Hippocampal formation (tissue), 2 donors: ENCODE measurements around the gene URI1.
"Not testable (repeated sequence)": the region's sequence is repeated elsewhere in the genome, so short reads cannot be mapped to it uniquely, and the experiment has no call there.

Source experiments
- DNase-seq, 2 donors: peaks; one replicate each; lab custom pipeline; 2025; lab: John Stamatoyannopoulos, UW

Gene URI1

GRCh38 chr19:29941828-29942403 lies at the start of gene URI1:
URI1 (plus strand) TSS chr19:29942239; CDS start chr19:29942548, 309 bp downstream.
- DNase-seq = peak; percentile 55 to 80

DNA sequence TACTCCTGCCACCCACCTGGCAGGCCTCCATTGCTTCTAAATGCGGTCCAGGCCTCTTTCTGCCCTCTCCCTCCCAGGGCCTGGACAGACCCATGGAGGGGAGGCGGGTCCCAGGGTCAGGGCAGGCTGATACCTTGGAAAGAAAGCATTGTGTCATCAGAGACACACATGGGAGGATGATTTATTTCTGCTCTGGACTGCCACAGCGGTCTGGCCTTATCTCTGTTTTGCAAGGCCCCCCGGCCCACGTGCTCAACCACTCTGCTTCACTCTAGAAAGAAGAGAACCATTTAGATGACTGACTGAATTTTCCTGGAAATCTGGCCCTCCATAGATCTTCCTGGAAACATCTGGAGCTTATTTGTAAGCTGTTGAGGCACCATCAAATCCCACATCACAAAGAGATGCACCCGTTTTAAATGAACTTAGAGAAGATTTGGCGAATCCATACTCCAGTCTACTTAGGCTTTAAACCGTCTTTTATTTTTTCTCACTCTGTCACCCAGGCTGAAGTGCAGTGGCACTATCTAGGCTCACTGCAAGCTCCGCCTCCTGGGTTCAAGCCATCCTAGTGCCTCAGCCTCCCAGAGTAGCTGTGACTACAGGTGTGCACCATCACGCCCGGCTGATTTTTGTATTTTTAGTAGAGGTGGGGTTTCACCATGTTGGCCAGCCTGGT lies 48.3 kb upstream of the URI1 start:
- DNase-seq = no peak

DNA sequence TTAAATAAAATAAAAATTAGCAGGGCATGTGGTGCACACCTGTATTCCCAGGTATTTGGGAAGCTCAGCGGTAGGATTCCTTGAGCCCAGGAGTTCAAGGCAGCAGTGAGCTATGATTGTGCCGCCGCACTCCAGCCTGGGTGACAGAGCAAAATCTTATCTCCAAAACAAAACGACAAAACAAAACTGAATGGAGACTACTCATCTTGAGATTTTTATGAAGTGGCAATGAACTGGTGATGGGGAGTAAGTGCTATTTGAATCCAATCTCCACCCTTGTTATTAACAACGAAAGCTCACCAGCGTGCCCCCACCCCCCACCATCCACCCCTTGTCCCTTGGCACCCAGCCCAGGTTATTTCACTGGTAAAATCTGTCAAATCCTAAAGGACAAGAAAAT lies 45.2 kb upstream of the URI1 start:
- DNase-seq = no peak

- no peak for DNase-seq
These were observed 44.6 kb upstream of the URI1 start for GRCh38 chr19:29897466-29897865.

DNA sequence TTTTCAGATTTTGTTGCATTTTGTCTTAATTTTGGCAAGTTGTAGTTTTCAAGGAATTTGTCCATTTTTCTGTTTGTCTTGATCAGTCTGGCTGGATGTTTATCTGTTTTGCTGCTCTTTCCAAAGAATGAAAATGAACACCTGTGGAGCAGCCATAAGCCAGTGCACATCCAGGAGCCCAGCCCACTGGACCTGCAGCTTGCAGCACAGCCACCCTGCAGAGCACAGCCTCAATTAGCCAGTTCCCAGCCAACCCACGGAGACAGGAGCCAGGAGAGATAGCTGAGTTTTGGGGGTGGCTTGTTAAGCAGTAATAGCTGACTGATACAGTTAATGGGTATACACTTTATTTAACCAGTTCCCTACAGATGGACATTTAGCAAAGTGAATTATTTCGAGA lies 38.0 kb upstream of the URI1 start:
- DNase-seq = no peak

- DNase-seq = no peak
These were observed 32.8 kb upstream of the URI1 start for GRCh38 chr19:29908963-29909944.

DNA sequence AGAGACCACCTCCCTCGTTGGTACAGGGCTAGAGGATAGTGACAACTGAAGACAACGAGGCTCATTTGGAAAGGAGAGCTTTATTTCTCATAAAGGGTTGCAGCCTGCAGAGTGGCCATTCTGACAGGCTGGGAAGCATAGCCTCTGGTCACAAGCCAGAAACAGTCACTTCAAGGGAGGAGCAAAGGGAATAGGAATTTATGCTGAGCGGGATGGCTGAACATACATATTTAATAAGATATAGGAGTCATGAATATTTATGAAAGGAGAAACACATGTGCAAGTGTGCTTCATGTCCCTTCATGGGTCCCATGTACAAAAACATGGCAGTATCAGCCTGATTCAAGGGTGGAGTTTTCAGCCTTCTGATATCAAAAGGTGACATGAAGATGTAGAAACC lies 27.1 kb upstream of the URI1 start:
- DNase-seq = no peak

GRCh38 chr19:29915832-29916231 lies 26.2 kb upstream of the URI1 start:
- DNase-seq = not testable (repeated sequence)

DNA sequence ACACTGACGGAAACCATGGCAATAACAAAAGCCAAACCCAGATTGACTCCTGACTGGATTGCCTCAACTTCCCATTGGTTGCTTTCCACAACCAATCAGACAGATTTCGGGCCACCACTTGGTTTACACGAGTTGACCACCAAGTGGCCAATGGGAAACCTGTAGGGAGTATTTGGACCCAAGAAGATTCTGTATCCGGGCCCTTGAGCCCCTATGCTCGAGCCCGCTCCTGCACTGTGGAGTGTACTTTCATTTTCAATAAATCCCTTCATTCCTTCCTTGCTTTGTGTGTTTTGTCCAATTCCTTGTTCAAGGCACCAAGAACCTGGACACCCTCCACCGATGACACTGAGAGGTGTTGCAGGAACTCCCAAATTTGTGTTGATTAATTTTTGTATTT lies 24.1 kb upstream of the URI1 start:
- no peak for DNase-seq

DNA sequence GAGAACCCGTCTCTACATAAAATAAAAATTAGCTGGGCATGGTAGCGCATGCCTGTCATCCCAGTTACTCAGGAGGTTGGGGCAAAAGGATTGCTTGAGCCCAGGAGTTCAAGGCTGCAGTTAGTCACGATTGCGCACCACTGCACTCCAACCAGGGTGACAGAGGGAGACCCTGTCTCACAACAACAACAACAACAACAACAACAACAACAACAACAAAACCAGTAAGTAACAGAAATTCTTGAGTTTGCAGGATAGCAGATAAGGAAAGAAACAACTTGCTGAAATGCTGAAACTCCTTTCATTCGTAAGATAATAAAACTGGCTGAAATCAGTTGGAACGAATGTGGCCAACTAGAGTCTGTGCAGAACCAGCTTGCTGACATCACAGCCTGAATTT lies 23.1 kb upstream of the URI1 start:
- no peak for DNase-seq

- no peak for DNase-seq
These were observed 19.1 kb upstream of the URI1 start for GRCh38 chr19:29922972-29923371.

GRCh38 chr19:29923653-29924052 lies 18.4 kb upstream of the URI1 start:
- no peak for DNase-seq

GRCh38 chr19:29926031-29926430 lies 16.0 kb upstream of the URI1 start:
- no peak for DNase-seq

- DNase-seq = no peak
These were observed 15.2 kb upstream of the URI1 start for GRCh38 chr19:29926801-29927200.

- peak; percentile 5 to 15 for DNase-seq
These were observed 14.0 kb upstream of the URI1 start for GRCh38 chr19:29927944-29928625.

GRCh38 chr19:29928831-29929230 lies 13.2 kb upstream of the URI1 start:
- DNase-seq = no peak

DNA sequence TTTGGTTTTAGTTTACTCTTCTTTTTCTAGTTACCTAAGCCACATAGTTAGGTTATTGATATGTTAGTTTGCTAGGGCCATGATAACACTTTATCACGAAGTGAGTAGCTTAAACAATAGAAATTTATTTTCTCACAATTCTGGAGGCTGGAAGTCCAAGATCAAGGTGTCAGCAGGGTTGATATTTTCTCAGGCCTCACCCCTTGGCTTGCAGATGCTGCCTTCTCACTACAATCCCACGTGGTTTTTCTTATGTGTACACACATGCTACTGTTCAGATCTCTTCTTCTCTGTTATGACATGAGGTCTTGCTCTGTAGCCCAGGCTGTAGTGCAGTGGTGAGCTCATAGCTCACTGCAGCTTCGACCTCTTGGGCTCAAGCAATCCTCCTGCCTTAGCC lies 7.8 kb upstream of the URI1 start:
- no peak for DNase-seq

- DNase-seq = no peak
These were observed 7.3 kb upstream of the URI1 start for GRCh38 chr19:29934781-29935180.

GRCh38 chr19:29936409-29936808 lies 5.6 kb upstream of the URI1 start:
- DNase-seq = no peak

- DNase-seq = no peak
These were observed 2.4 kb upstream of the URI1 start for GRCh38 chr19:29939628-29940027.

- no peak for DNase-seq
These were observed 961 bp upstream of the URI1 start for GRCh38 chr19:29940971-29941585.
